GM19438 (cell line): ENCODE measurements around the gene EHD4.

Source experiments
- ATAC-seq: cut with Tn5 transposase; IDR thresholded peaks from one replicate; pipeline ENCODE4 v1.9.1; 2021; ENCODE audit warnings: low read depth; ENCODE audit not compliant: unreplicated experiment

Gene EHD4

DNA sequence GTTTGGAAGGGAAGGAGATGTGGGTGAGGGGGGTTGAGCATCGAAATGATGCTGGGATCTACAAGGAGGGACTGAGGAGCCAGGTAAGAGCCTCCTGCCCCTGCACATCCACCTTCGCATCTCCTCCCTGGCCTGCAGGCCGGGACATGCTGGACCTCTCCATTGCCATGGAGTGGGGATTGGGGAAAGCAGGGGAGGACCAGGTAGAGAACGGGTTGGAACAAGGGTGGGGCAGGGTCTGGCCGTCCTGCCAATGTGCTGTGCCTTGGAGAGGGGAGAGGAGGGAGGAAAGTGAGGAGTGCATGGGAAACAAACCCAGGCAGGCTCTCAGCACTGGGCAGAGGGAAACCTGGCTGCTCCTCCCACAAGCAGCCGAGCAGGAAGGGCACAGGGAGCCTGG is 123.2 kb downstream of the EHD4 start:
- ATAC-seq: no peak

DNA sequence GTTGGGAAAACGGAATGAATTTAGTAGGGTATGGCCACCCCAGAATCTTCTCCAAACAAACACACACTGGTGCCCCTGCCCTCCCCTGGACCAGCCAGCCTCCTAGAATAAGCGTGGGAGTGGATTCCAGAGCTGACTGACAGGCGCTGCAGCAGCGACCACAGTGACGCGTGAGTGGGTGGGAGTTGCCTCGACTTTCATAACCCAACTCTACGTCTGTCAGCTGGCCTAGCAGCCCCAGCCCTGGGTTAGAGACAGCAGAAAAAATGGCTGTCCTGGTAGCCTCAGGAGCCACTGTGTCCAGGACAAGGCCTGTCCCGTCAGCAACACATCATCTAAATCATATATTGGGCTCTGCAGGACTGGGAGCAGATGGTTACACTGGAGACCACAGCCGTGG is 123.7 kb downstream of the EHD4 start:
- ATAC-seq: no peak

DNA sequence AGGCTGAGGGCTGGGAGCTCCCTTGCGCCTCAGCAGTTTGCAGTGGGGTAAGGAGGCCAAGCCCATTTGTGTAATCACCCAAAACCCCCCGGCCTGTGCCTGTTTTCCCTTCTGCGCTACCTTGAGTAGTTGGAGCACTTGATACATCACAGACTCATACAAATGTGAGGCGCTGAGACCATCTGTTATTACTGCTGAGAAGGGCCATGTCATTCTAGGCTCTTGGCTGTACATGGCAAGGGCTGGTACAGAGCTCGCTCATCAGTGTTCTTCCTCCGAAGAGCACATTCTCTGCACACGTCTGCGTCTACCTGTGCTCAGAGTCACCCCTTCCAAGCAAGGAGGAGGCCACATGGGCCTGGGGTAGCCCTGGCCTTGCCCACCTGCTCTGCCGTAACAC is 124.4 kb downstream of the EHD4 start:
- no peak for ATAC-seq

DNA sequence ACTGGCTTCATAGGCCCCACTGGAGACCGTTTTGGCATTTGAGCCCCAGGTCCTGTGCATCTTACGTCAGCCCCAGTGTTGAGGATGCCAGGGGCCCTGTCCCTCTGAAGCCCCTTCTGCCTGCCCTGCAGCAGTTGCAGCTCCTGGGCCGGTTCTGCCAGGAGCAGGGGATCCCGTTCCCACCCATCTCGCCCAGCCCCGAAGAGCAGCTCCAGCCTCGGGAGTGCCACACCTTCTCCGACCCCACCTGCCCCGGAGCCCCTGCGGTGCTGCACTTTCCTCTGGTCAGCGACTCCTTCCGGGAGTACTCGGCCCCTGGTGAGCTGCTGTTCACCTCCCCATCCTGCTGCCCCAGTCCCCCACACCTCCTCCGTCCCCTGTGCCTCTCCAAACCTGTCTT is 125.2 kb downstream of the EHD4 start:
- no peak for ATAC-seq
